Measurements from ENCODE around the gene CTNNBL1. TPM values are rescaled to one million over a fixed set of nuclear protein-coding genes. Genes with fewer than 3 reads are reported as not detected.

The CTNNBL1 gene
- total and polyA plus RNA-seq, 2 donors (not counting 3 experiments of a cell fraction or from before 2014, with no cell fraction given), result 20.8 to 60.2 TPM

DNA sequence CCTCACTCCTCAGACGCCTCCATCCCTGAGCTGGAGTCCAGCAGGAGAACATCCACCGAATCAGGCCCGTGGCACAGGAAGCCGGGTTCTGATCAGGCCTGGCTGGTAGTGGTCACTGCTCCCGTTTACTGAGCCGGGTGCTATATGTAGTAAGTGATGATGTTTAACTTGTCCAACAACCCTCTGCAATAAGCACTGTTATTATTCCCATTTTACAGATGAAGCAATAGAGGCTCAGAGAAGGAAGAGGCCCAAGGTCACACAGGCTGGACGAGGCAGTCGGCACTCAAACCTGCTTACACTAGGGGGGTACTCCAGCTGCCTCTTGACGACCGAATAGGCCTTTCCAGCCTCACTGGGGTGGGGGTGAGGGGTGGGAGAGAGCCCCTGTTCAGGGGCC lies 194.8 kb downstream of the CTNNBL1 start:
- ChIA-PET POLR2A (no interaction called here), CTCF (no interaction called here)
- dilution Hi-C loops (cut with MboI; ENCODE audit: extremely low pct_ligation_motif_present, low sequenced_read_pairs), result no loop called here
- no peaks in the 10 kb centered on the region for H3K36me3 ChIP-seq (ENCODE audit: control insufficient read depth in 2 of 2, extremely low read depth in 1 of 2, insufficient read depth in 2 of 2, low read length in 2 of 2)
- TF ChIP-seq, protein P1, sequence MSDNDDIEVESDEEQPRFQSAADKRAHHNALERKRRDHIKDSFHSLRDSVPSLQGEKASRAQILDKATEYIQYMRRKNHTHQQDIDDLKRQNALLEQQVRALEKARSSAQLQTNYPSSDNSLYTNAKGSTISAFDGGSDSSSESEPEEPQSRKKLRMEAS (IDR thresholded peaks at IDR 0.05; ENCODE audit: insufficient read depth, insufficient read length), result no peak
- TF ChIP-seq MYC (IDR thresholded peaks at IDR 0.05; ENCODE audit: low read depth, low read length) (no peak), POLR2AphosphoS5 (IDR thresholded peaks at IDR 0.05; ENCODE audit: insufficient read depth, low read depth, low read length) (no peak), GATA2 (IDR thresholded peaks at IDR 0.05; ENCODE audit: insufficient read depth, insufficient read length, low read depth, low read length) (no peak), EZH2 (IDR thresholded peaks at IDR 0.05; ENCODE audit: borderline replicate concordance, low read depth, low read length, severe bottlenecking) (no peak), FOS (IDR thresholded peaks at IDR 0.05; ENCODE audit: borderline replicate concordance, insufficient read depth, low read length) (no peak), POLR2A (IDR thresholded peaks at IDR 0.05; ENCODE audit: low read depth, low read length) (no peak), JUN (IDR thresholded peaks at IDR 0.05; ENCODE audit: borderline replicate concordance, insufficient read depth, insufficient read length, low read depth) (no peak)
- TF ChIP-seq, protein P2, sequence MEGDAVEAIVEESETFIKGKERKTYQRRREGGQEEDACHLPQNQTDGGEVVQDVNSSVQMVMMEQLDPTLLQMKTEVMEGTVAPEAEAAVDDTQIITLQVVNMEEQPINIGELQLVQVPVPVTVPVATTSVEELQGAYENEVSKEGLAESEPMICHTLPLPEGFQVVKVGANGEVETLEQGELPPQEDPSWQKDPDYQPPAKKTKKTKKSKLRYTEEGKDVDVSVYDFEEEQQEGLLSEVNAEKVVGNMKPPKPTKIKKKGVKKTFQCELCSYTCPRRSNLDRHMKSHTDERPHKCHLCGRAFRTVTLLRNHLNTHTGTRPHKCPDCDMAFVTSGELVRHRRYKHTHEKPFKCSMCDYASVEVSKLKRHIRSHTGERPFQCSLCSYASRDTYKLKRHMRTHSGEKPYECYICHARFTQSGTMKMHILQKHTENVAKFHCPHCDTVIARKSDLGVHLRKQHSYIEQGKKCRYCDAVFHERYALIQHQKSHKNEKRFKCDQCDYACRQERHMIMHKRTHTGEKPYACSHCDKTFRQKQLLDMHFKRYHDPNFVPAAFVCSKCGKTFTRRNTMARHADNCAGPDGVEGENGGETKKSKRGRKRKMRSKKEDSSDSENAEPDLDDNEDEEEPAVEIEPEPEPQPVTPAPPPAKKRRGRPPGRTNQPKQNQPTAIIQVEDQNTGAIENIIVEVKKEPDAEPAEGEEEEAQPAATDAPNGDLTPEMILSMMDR (IDR thresholded peaks at IDR 0.05; ENCODE audit: extremely low read depth in 1 of 2, insufficient read depth in 1 of 2, low read depth in 1 of 2, low read length in 2 of 2), result no peak
- no peaks in the 10 kb centered on the region for H4K20me1 ChIP-seq (replicated peaks; ENCODE audit: control insufficient read depth, extremely low read depth, insufficient read depth, low read length)
- FAIRE-seq (no peak), DNase-seq (ENCODE audit: low read depth, low spot score) (no peak)
- no peak overlapping the region for H3K4me2 ChIP-seq (ENCODE audit: insufficient read depth, low read length)
- no peaks in the 10 kb centered on the region for H3K9me1 ChIP-seq (replicated peaks; ENCODE audit: control insufficient read depth, extremely low read depth, insufficient read depth, low read length)
- H3K9ac ChIP-seq (replicated peaks; ENCODE audit: extremely low read depth, insufficient read depth, low read length), result no peak overlapping the region
- no peak overlapping the region for H2AFZ ChIP-seq (ENCODE audit: low read depth, low read length)
- H3K27ac ChIP-seq (ENCODE audit: insufficient read depth, low read depth, low read length), result no peak overlapping the region
- intact Hi-C loops (cut with micrococcal nuclease), result no loop called here
- BruUV-seq (replicated peaks), result no TSS peak
- no peaks in the 10 kb centered on the region for H3K27me3 ChIP-seq (ENCODE audit: control insufficient read depth in 2 of 2, insufficient read depth in 2 of 2, low read length in 2 of 2)
- no peak overlapping the region for H3K4me3 ChIP-seq (replicated peaks in 1 of 3; ENCODE audit: insufficient read depth in 1 of 3, low read depth in 1 of 3, low read length in 3 of 3)
- H3K9me3 ChIP-seq (replicated peaks; ENCODE audit: control insufficient read depth, insufficient read depth, low read length), result no peaks in the 10 kb centered on the region
- no peaks in the 10 kb centered on the region for H3K4me1 ChIP-seq (ENCODE audit: control insufficient read depth, extremely low read depth, insufficient read depth, low read length)
- no peaks in the 10 kb centered on the region for H3K79me2 ChIP-seq (ENCODE audit: control insufficient read depth, insufficient read depth, low read length)
